ENCODE measurements around the gene HNRNPF.
"Not testable (repeated sequence)": the region's sequence is repeated elsewhere in the genome, so short reads cannot be mapped to it uniquely, and the experiment has no call there.

HNRNPF gene

GRCh38 chr10:43398939-43399319 lies 10.1 kb downstream of the HNRNPF start:
- Histone ChIP-seq H3K4me1 (ENCODE audit: control insufficient read depth in 1 of 2, insufficient read depth in 2 of 2, low read length in 2 of 2) (peaks cover 79 to 80% of the 10 kb centered on the region in 2 donors), H3K4me3 (ENCODE audit: low read depth in 1 of 2, low read length in 2 of 2) (peak overlapping the region; percentile 67 to 72), H3K27me3 (ENCODE audit: control insufficient read depth in 1 of 2, insufficient read depth in 2 of 2, low read length in 2 of 2) (no peaks in the 10 kb centered on the region), H3K9me3 (ENCODE audit: control insufficient read depth in 1 of 2, low read length in 2 of 2) (no peaks in the 10 kb centered on the region), H3K27ac (ENCODE audit: low read depth, low read length) (peak overlapping the region; percentile 20), H3K36me3 (ENCODE audit: control insufficient read depth in 1 of 2, insufficient read depth in 2 of 2, low read length in 2 of 2) (peaks cover 14 to 18% of the 10 kb centered on the region in 2 donors), H3K9ac (ENCODE audit: low read depth in 1 of 2, low read length in 2 of 2) (peak overlapping the region; percentile 48 to 66)

- peaks cover 66 to 71% of the 10 kb centered on the region in 2 donors for H3K4me1 ChIP-seq (ENCODE audit: control insufficient read depth in 1 of 2, insufficient read depth in 2 of 2, low read length in 2 of 2)
- H3K27ac ChIP-seq (ENCODE audit: low read depth, low read length): peak overlapping the region; percentile 99
- H3K27me3 ChIP-seq (ENCODE audit: control insufficient read depth in 1 of 2, insufficient read depth in 2 of 2, low read length in 2 of 2): no peaks in the 10 kb centered on the region
- H3K4me3 ChIP-seq (ENCODE audit: low read depth in 1 of 2, low read length in 2 of 2): peak overlapping the region; percentile 67 to 72
- H3K9ac ChIP-seq (ENCODE audit: low read depth in 1 of 2, low read length in 2 of 2): peak overlapping the region; percentile 48 to 66
- H3K36me3 ChIP-seq (ENCODE audit: control insufficient read depth in 1 of 2, insufficient read depth in 2 of 2, low read length in 2 of 2): peaks cover 29 to 34% of the 10 kb centered on the region in 2 donors
- no peaks in the 10 kb centered on the region for H3K9me3 ChIP-seq (ENCODE audit: control insufficient read depth in 1 of 2, low read length in 2 of 2)
Measured at GRCh38 chr10:43396928-43397624, 11.9 kb downstream of the HNRNPF start.

- Histone ChIP-seq H3K4me1 (ENCODE audit: control insufficient read depth in 1 of 2, insufficient read depth in 2 of 2, low read length in 2 of 2) (peaks cover 58 to 65% of the 10 kb centered on the region in 2 donors), H3K4me3 (ENCODE audit: low read depth in 1 of 2, low read length in 2 of 2) (peak overlapping the region; percentile 80 to 90), H3K9me3 (ENCODE audit: control insufficient read depth in 1 of 2, low read length in 2 of 2) (no peaks in the 10 kb centered on the region), H3K9ac (ENCODE audit: low read depth in 1 of 2, low read length in 2 of 2) (peak overlapping the region; percentile 71 to 88), H3K27me3 (ENCODE audit: control insufficient read depth in 1 of 2, insufficient read depth in 2 of 2, low read length in 2 of 2) (no peaks in the 10 kb centered on the region), H3K36me3 (ENCODE audit: control insufficient read depth in 1 of 2, insufficient read depth in 2 of 2, low read length in 2 of 2) (peaks cover 35 to 42% of the 10 kb centered on the region in 2 donors), H3K27ac (ENCODE audit: low read depth, low read length) (peak overlapping the region; percentile 99)
Measured at GRCh38 chr10:43396061-43396927, 12.7 kb downstream of the HNRNPF start.

GRCh38 chr10:43395571-43396060 lies 13.4 kb downstream of the HNRNPF start:
- Histone ChIP-seq H3K27ac (ENCODE audit: low read depth, low read length) (peak overlapping the region; percentile 99), H3K4me1 (ENCODE audit: control insufficient read depth in 1 of 2, insufficient read depth in 2 of 2, low read length in 2 of 2) (peaks cover 51 to 59% of the 10 kb centered on the region in 2 donors), H3K9ac (ENCODE audit: low read depth in 1 of 2, low read length in 2 of 2) (peak overlapping the region; percentile 71 to 88), H3K4me3 (ENCODE audit: low read depth in 1 of 2, low read length in 2 of 2) (peak overlapping the region; percentile 80 to 90), H3K9me3 (ENCODE audit: control insufficient read depth in 1 of 2, low read length in 2 of 2) (no peaks in the 10 kb centered on the region), H3K27me3 (ENCODE audit: control insufficient read depth in 1 of 2, insufficient read depth in 2 of 2, low read length in 2 of 2) (no peaks in the 10 kb centered on the region), H3K36me3 (ENCODE audit: control insufficient read depth in 1 of 2, insufficient read depth in 2 of 2, low read length in 2 of 2) (peaks cover 39 to 49% of the 10 kb centered on the region in 2 donors)

- Histone ChIP-seq H3K4me3 (ENCODE audit: low read depth in 1 of 2, low read length in 2 of 2) (peak overlapping the region; percentile 80 to 90), H3K36me3 (ENCODE audit: control insufficient read depth in 1 of 2, insufficient read depth in 2 of 2, low read length in 2 of 2) (peaks cover 46 to 55% of the 10 kb centered on the region in 2 donors), H3K9me3 (ENCODE audit: control insufficient read depth in 1 of 2, low read length in 2 of 2) (no peaks in the 10 kb centered on the region), H3K9ac (ENCODE audit: low read depth in 1 of 2, low read length in 2 of 2) (peak overlapping the region; percentile 71 to 88), H3K4me1 (ENCODE audit: control insufficient read depth in 1 of 2, insufficient read depth in 2 of 2, low read length in 2 of 2) (peaks cover 50 to 54% of the 10 kb centered on the region in 2 donors), H3K27ac (ENCODE audit: low read depth, low read length) (no peak overlapping the region), H3K27me3 (ENCODE audit: control insufficient read depth in 1 of 2, insufficient read depth in 2 of 2, low read length in 2 of 2) (no peaks in the 10 kb centered on the region)
Measured at GRCh38 chr10:43394868-43395267, 14.1 kb downstream of the HNRNPF start.

- H3K27me3 ChIP-seq (ENCODE audit: control insufficient read depth in 1 of 2, insufficient read depth in 2 of 2, low read length in 2 of 2): no peaks in the 10 kb centered on the region
- peaks cover 53 to 57% of the 10 kb centered on the region in 2 donors for H3K36me3 ChIP-seq (ENCODE audit: control insufficient read depth in 1 of 2, insufficient read depth in 2 of 2, low read length in 2 of 2)
- H3K4me1 ChIP-seq (ENCODE audit: control insufficient read depth in 1 of 2, insufficient read depth in 2 of 2, low read length in 2 of 2): peaks cover 43 to 46% of the 10 kb centered on the region in 2 donors
- no peak overlapping the region for H3K4me3 ChIP-seq (ENCODE audit: low read depth in 1 of 2, low read length in 2 of 2)
- H3K9ac ChIP-seq (ENCODE audit: low read depth in 1 of 2, low read length in 2 of 2): peak overlapping the region in 1 of 2 donors; percentile 10
- no peaks in the 10 kb centered on the region for H3K9me3 ChIP-seq (ENCODE audit: control insufficient read depth in 1 of 2, low read length in 2 of 2)
- H3K27ac ChIP-seq (ENCODE audit: low read depth, low read length): no peak overlapping the region
Measured at GRCh38 chr10:43393606-43394360, 15.2 kb downstream of the HNRNPF start.

GRCh38 chr10:43393186-43393585 lies 15.8 kb downstream of the HNRNPF start:
- not testable (repeated sequence) for H3K9ac ChIP-seq (ENCODE audit: low read depth in 1 of 2, low read length in 2 of 2); H3K27ac ChIP-seq (ENCODE audit: low read depth, low read length); H3K27me3 ChIP-seq (ENCODE audit: control insufficient read depth in 1 of 2, insufficient read depth in 2 of 2, low read length in 2 of 2); H3K4me3 ChIP-seq (ENCODE audit: low read depth in 1 of 2, low read length in 2 of 2); H3K9me3 ChIP-seq (ENCODE audit: control insufficient read depth in 1 of 2, low read length in 2 of 2)
- Histone ChIP-seq H3K36me3 (ENCODE audit: control insufficient read depth in 1 of 2, insufficient read depth in 2 of 2, low read length in 2 of 2) (peaks cover 58 to 63% of the 10 kb centered on the region in 2 donors), H3K4me1 (ENCODE audit: control insufficient read depth in 1 of 2, insufficient read depth in 2 of 2, low read length in 2 of 2) (peaks cover 37 to 45% of the 10 kb centered on the region in 2 donors)

- H3K9me3 ChIP-seq (ENCODE audit: control insufficient read depth in 1 of 2, low read length in 2 of 2): no peaks in the 10 kb centered on the region
- peak overlapping the region in 1 of 2 donors; percentile 16 for H3K9ac ChIP-seq (ENCODE audit: low read depth in 1 of 2, low read length in 2 of 2)
- peaks cover 33 to 43% of the 10 kb centered on the region in 2 donors for H3K4me1 ChIP-seq (ENCODE audit: control insufficient read depth in 1 of 2, insufficient read depth in 2 of 2, low read length in 2 of 2)
- H3K27ac ChIP-seq (ENCODE audit: low read depth, low read length): no peak overlapping the region
- H3K27me3 ChIP-seq (ENCODE audit: control insufficient read depth in 1 of 2, insufficient read depth in 2 of 2, low read length in 2 of 2): no peaks in the 10 kb centered on the region
- H3K36me3 ChIP-seq (ENCODE audit: control insufficient read depth in 1 of 2, insufficient read depth in 2 of 2, low read length in 2 of 2): peaks cover 62 to 67% of the 10 kb centered on the region in 2 donors
- no peak overlapping the region for H3K4me3 ChIP-seq (ENCODE audit: low read depth in 1 of 2, low read length in 2 of 2)
Measured at GRCh38 chr10:43392748-43393147, 16.2 kb downstream of the HNRNPF start.

GRCh38 chr10:43391496-43391895 lies 17.5 kb downstream of the HNRNPF start:
- Histone ChIP-seq H3K4me3 (ENCODE audit: low read depth in 1 of 2, low read length in 2 of 2) (no peak overlapping the region), H3K9ac (ENCODE audit: low read depth in 1 of 2, low read length in 2 of 2) (no peak overlapping the region), H3K4me1 (ENCODE audit: control insufficient read depth in 1 of 2, insufficient read depth in 2 of 2, low read length in 2 of 2) (peaks cover 31 to 41% of the 10 kb centered on the region in 2 donors), H3K9me3 (ENCODE audit: control insufficient read depth in 1 of 2, low read length in 2 of 2) (no peaks in the 10 kb centered on the region), H3K36me3 (ENCODE audit: control insufficient read depth in 1 of 2, insufficient read depth in 2 of 2, low read length in 2 of 2) (peaks cover 75 to 80% of the 10 kb centered on the region in 2 donors), H3K27ac (ENCODE audit: low read depth, low read length) (no peak overlapping the region), H3K27me3 (ENCODE audit: control insufficient read depth in 1 of 2, insufficient read depth in 2 of 2, low read length in 2 of 2) (no peaks in the 10 kb centered on the region)
